Breast epithelium (tissue), 4 donors: ENCODE measurements around the gene KIAA0319L. TPM values are rescaled to one million over a fixed set of nuclear protein-coding genes. Genes with fewer than 3 reads are reported as not detected.
A peak's percentile ranks its signal among the peaks of the same experiment; 100 is the strongest.

ENCODE experiments used
- DNase-seq, 2 donors: peaks; one replicate each; pipeline ENCODE4 v3.0.0-alpha.2; 2019; ENCODE audit warnings: low spot score in 2 of 2
- H3K27ac ChIP-seq, 2 donors: fragments of 200-600 bp; sonication (generic) in 1 of 2; one replicate each; pipeline ENCODE4 v1.5.1; 2016 to 2019; ENCODE audit warnings: mild to moderate bottlenecking in 1 of 2
- H3K27me3 ChIP-seq, 2 donors: fragments of 200-600 bp; sonication (generic) in 1 of 2; one replicate each; pipeline versions ENCODE4 v1.5.1 to v1.6.0; 2017 to 2019; ENCODE audit warnings: control low read depth in 1 of 2, mild to moderate bottlenecking in 1 of 2
- H3K36me3 ChIP-seq: fragments of 200-600 bp; one replicate; pipeline ENCODE4 v1.5.1; 2019
- H3K4me1 ChIP-seq, 2 donors: fragments of 200-600 bp; sonication (generic); one replicate each; pipeline ENCODE4 v1.5.1; 2016 to 2019; ENCODE audit warnings: control low read depth in 1 of 2
- H3K4me3 ChIP-seq, 3 donors: fragments of 200-600 bp; sonication (generic); 1 replicate in 2 of 3; 2 replicates in 1 of 3; pipeline ENCODE4 v1.5.1; 2016 to 2019; ENCODE audit warnings: mild to moderate bottlenecking in 3 of 3, moderate library complexity in 2 of 3
- H3K9me3 ChIP-seq, 2 donors: fragments of 200-600 bp; sonication (generic) in 1 of 2; one replicate each; pipeline ENCODE4 v1.5.1; 2016 to 2019; ENCODE audit warnings: control low read depth in 1 of 2
- POLR2A ChIP-seq: fragments of 450-650 bp; IDR thresholded peaks from one replicate; pipeline ENCODE4 v1.6.1; 2016; ENCODE audit warnings: antibody characterized with exemption, mild to moderate bottlenecking, moderate library complexity
- POLR2AphosphoS5 ChIP-seq, 3 donors: sonication (generic); formaldehyde crosslinking; IDR thresholded peaks; one replicate each; pipeline ENCODE4 v1.6.1; 2017; ENCODE audit warnings: antibody characterized with exemption in 3 of 3
- intact Hi-C: fragments of 100-400 bp; cut with DNase I; formaldehyde crosslinking; loops from one replicate; pipeline ENCODE4 v1.15.1; 2023; ENCODE audit warnings: low total_unique reads
- total RNA-seq, 3 donors: library from RNA; depleted of rRNA; stranded (reverse); fragments of >200 nt; gene quantifications; one replicate each; pipeline ENCODE4 v1.1.0, GENCODE V29; 2016
- TF ChIP-seq, protein P1 (sequence below), 3 donors: fragments of 450-650 bp; IDR thresholded peaks; one replicate each; pipeline ENCODE4 v1.5.1; 2016 to 2017; ENCODE audit warnings: antibody characterized with exemption in 3 of 3, mild to moderate bottlenecking in 3 of 3, moderate library complexity in 3 of 3

Gene KIAA0319L
- total RNA-seq, 3 donors from 2014 or later = 49.0 to 104 (median 103) TPM

DNA sequence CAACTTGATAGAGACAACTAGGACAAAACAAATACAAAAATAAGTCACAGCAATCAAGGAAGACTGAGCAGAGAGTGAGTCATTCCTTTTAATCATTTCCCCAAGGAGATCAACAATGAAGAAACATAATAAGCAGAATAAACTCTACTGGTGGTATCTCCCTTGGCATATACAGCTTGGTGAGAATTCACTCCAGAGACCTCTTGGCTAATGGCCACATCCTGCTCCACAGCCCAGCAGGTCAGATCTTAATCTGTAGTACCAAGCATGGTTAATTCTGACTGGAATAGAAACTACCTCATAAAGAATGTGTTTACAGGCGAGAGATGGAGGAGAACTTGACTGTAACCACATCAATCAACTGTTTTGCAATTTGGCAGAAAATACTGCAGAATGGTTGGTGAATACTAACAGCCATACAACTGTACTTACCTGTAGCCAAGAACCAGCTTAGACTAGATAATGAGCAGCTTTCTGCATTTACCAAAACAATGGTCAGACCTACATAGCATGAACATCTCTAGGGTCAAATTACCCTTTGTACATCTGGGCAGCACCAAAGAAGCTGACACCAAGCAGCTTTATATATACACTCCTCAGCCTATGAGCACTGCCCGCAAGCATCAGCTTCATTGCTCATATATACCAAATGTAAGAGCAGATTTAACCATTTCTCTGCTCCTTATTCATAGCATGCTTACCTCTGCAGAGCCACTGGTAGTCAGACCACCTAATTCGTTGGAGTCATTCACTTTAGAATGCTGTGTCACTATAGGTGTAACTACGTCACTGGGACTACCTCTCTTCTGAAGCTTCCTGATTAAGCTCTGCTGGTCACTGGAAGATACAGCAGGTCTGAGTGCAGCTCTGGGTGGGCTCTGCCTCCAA is 51.0 kb downstream of the KIAA0319L start:
- TF ChIP-seq POLR2A (no peak), POLR2AphosphoS5 (IDR thresholded peaks at IDR 0.05) (peak in 1 of 3 donors; percentile 39)
- TF ChIP-seq, protein P1, sequence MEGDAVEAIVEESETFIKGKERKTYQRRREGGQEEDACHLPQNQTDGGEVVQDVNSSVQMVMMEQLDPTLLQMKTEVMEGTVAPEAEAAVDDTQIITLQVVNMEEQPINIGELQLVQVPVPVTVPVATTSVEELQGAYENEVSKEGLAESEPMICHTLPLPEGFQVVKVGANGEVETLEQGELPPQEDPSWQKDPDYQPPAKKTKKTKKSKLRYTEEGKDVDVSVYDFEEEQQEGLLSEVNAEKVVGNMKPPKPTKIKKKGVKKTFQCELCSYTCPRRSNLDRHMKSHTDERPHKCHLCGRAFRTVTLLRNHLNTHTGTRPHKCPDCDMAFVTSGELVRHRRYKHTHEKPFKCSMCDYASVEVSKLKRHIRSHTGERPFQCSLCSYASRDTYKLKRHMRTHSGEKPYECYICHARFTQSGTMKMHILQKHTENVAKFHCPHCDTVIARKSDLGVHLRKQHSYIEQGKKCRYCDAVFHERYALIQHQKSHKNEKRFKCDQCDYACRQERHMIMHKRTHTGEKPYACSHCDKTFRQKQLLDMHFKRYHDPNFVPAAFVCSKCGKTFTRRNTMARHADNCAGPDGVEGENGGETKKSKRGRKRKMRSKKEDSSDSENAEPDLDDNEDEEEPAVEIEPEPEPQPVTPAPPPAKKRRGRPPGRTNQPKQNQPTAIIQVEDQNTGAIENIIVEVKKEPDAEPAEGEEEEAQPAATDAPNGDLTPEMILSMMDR (IDR thresholded peaks at IDR 0.05) = no peak
- H3K4me1 ChIP-seq = peaks cover 0 to 24% of the 10 kb centered on the region in 2 donors
- H3K27me3 ChIP-seq = no peaks in the 10 kb centered on the region
- H3K4me3 ChIP-seq = peak overlapping the region in 1 of 3 donors; percentile 6
- H3K36me3 ChIP-seq = no peaks in the 10 kb centered on the region
- H3K27ac ChIP-seq = peak overlapping the region; percentile 62 to 65
- peak in 1 of 2 donors; percentile 43 for DNase-seq
- no peaks in the 10 kb centered on the region for H3K9me3 ChIP-seq
- intact Hi-C loops = no loop called here

DNA sequence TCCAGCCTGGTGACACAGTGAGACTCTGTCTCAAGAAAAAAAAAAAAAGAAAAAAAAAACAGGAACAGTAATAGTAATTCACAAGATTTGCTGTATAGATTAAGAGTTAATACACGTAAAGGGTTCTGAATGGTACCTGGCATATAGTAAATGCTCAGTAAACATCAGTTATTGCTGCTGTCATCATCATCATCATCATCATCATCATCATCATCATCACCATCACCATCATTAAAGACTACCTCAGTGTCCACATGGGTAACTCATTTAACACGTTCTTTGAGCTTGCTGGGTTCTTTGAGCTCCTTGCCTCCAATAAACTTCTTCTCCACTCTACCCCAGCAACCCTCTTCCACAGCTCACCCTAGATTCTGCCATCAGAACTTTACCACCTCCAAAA is 55.0 kb downstream of the KIAA0319L start:
- H3K4me1 ChIP-seq = peaks cover 0 to 15% of the 10 kb centered on the region in 2 donors
- TF ChIP-seq, protein P1 (IDR thresholded peaks at IDR 0.05) = no peak
- no peak overlapping the region for H3K27ac ChIP-seq
- DNase-seq = no peak
- H3K9me3 ChIP-seq = no peaks in the 10 kb centered on the region
- intact Hi-C loops = no loop called here
- H3K36me3 ChIP-seq = no peaks in the 10 kb centered on the region
- H3K4me3 ChIP-seq = no peak overlapping the region
- no peaks in the 10 kb centered on the region for H3K27me3 ChIP-seq

DNA sequence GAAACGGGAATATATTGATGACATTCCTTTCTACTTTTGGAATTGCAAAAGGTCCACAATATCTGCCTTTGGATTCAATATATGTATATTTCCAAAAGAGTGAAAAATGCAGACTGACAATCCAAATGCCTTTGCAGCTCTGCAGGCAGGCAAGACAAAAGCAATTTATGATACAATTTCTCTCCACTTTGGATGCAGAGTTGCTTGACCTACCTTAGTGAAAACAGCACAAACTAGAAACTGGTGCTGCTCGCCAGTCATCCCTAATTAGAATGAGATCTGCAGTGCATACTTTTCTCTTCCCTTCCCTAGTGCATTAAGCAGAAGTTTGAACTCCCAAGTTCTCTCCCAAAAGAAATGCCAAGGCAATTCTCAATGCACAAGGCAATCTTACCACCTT is 56.8 kb downstream of the KIAA0319L start:
- Histone ChIP-seq H3K4me3 (no peak overlapping the region), H3K9me3 (no peaks in the 10 kb centered on the region), H3K27me3 (no peaks in the 10 kb centered on the region), H3K27ac (no peak overlapping the region), H3K4me1 (no peaks in the 10 kb centered on the region), H3K36me3 (no peaks in the 10 kb centered on the region)
- TF ChIP-seq, protein P1 (IDR thresholded peaks at IDR 0.05) = no peak
- no peak for TF ChIP-seq POLR2AphosphoS5 (IDR thresholded peaks at IDR 0.05)
- no peak for TF ChIP-seq POLR2A
- intact Hi-C loops = no loop called here
- no peak for DNase-seq

DNA sequence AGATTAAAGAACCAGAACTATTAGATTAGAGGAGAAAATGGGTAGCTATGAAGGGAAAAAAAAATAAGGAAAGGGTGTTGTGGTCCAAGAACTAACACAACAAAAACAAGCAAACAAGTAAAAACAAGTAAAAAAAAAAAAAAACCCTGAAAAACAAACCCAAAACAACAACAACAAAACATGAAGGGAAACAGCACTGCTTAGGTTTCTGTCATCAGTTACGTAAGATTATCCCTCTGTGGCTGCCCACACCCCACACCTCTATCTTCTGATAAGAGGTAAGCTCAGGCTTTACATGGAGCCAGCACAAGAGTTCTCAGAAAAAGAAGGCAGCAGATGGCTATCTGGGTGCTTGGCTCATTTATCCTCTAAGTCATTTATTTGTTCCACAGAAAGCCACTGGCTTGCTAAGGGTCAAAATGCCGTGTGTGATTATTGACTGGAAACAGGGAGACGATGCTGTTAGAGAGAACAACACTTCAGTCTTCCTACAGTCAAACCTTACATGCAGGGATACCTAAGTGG is 57.5 kb downstream of the KIAA0319L start:
- Histone ChIP-seq H3K27me3 (no peaks in the 10 kb centered on the region), H3K9me3 (no peaks in the 10 kb centered on the region), H3K4me1 (no peaks in the 10 kb centered on the region), H3K36me3 (no peaks in the 10 kb centered on the region), H3K4me3 (no peak overlapping the region), H3K27ac (peak overlapping the region; percentile 6 to 81)
- DNase-seq = no peak
- intact Hi-C loops = no loop called here
- TF ChIP-seq POLR2A = no peak
- no peak for TF ChIP-seq POLR2AphosphoS5 (IDR thresholded peaks at IDR 0.05)
- TF ChIP-seq, protein P1 (IDR thresholded peaks at IDR 0.05) = no peak

DNA sequence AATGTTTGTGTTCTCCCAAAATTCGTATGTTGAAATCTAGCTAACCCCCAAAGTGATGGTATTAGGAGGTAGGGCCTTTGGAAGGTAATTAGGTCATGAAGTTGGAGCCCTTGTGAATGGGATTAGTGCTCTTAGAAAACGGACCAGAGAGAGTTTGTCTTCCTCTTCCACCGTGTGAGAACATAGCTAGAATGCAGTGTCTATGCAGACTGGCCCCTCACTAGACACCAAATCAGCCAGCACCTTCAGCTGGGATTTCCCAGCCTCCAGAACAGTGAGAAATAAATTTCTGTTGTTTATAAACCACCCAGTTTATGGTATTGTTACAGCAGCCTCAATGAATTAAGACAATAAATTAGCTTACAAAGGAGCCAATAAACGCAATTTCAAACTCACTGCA is 58.0 kb downstream of the KIAA0319L start:
- TF ChIP-seq POLR2A = no peak
- TF ChIP-seq POLR2AphosphoS5 (IDR thresholded peaks at IDR 0.05) = no peak
- TF ChIP-seq, protein P1 (IDR thresholded peaks at IDR 0.05) = no peak
- Histone ChIP-seq H3K27me3 (no peaks in the 10 kb centered on the region), H3K9me3 (no peaks in the 10 kb centered on the region), H3K4me3 (no peak overlapping the region), H3K4me1 (no peaks in the 10 kb centered on the region), H3K27ac (peak overlapping the region; percentile 44 to 81), H3K36me3 (no peaks in the 10 kb centered on the region)
- intact Hi-C loops = no loop called here
- no peak for DNase-seq
